Caco-2 (cell line): ENCODE results near the gene SHANK3. TPM values are rescaled to one million over a fixed set of nuclear protein-coding genes. Genes with fewer than 3 reads are reported as not detected.

Source experiments
- BruUV-seq: library from RNA; stranded (reverse); fragments of 400-500 nt; replicated peaks from 2 replicates; lab custom pipeline; 2021; lab: Mats Ljungman, UMichigan
- CTCF ChIA-PET: fragments of 300-600 bp; sonication (Branson Sonifier 250); formaldehyde crosslinking; loops from one replicate; lab custom pipeline; 2022; ENCODE audit warnings: antibody characterized with exemption; lab: Charles Lee
- POLR2A ChIA-PET: fragments of 300-600 bp; sonication (Branson Sonifier 250); formaldehyde crosslinking; loops from one replicate; lab custom pipeline; 2022; ENCODE audit warnings: antibody characterized with exemption; lab: Charles Lee
- DNase-seq, 2 experiments: peaks; one replicate each; pipeline versions ENCODE4 v3.0.0 to v3.0.0-alpha.2; 2020 to 2022
- H3K27me3 ChIP-seq: replicated peaks from 2 replicates; pipeline ENCODE4 v1.6.0; 2011; ENCODE audit warnings: low read length; ENCODE audit not compliant: control insufficient read depth, insufficient read depth
- H3K36me3 ChIP-seq: 2 replicates; pipeline ENCODE4 v1.5.1; 2011; ENCODE audit warnings: low read length; ENCODE audit not compliant: control insufficient read depth, insufficient read depth
- H3K4me1 ChIP-seq: fragments of 250-450 bp; sonication (Bioruptor Pico); 2 replicates; pipeline ENCODE4 v1.5.1; 2020; ENCODE audit warnings: mild to moderate bottlenecking
- H3K4me3 ChIP-seq: 2 replicates; pipeline ENCODE4 v1.5.1; 2011; ENCODE audit warnings: low read depth, mild to moderate bottlenecking, control low read depth, low read length
- H3K9me3 ChIP-seq: fragments of 250-450 bp; sonication (Bioruptor Pico); 2 replicates; pipeline ENCODE4 v1.5.1; 2020; ENCODE audit warnings: mild to moderate bottlenecking, moderate library complexity
- H3K27ac Mint-ChIP-seq: one replicate; pipeline ENCODE4 v1.8.0; 2022; ENCODE audit warnings: mixed read lengths; ENCODE audit not compliant: unreplicated experiment
- H3K27me3 Mint-ChIP-seq: one replicate; pipeline ENCODE4 v1.8.0; 2022; ENCODE audit warnings: mixed read lengths; ENCODE audit not compliant: insufficient read depth, unreplicated experiment
- H3K36me3 Mint-ChIP-seq: one replicate; pipeline ENCODE4 v1.8.0; 2022; ENCODE audit warnings: mild to moderate bottlenecking, mixed read lengths; ENCODE audit not compliant: insufficient read depth, unreplicated experiment
- H3K4me1 Mint-ChIP-seq: one replicate; pipeline ENCODE4 v1.8.0; 2022; ENCODE audit warnings: low read depth, mixed read lengths; ENCODE audit not compliant: unreplicated experiment
- H3K4me3 Mint-ChIP-seq: one replicate; pipeline ENCODE4 v1.8.0; 2022; ENCODE audit warnings: mild to moderate bottlenecking, moderate library complexity, mixed read lengths; ENCODE audit not compliant: unreplicated experiment
- H3K9me3 Mint-ChIP-seq: one replicate; pipeline ENCODE4 v1.8.0; 2022; ENCODE audit warnings: mixed read lengths; ENCODE audit not compliant: unreplicated experiment
- CTCF ChIP-seq, 2 experiments: fragments of 200-600 bp in 1 of 2; IDR thresholded peaks; 1 replicate in 1 of 2; 2 replicates in 1 of 2; pipeline versions ENCODE4 v1.5.1 to v1.8.0; 2011 to 2022; ENCODE audit warnings: antibody characterized with exemption in 1 of 2, control low read depth in 1 of 2, inconsistent platforms in 1 of 2, low read depth in 1 of 2, low read length in 1 of 2, mild to moderate bottlenecking in 1 of 2, moderate library complexity in 1 of 2; ENCODE audit not compliant: insufficient read depth in 1 of 2, severe bottlenecking in 1 of 2, unreplicated experiment in 1 of 2
- intact Hi-C: fragments of 100-400 bp; cut with micrococcal nuclease; formaldehyde crosslinking; loops from one replicate; pipeline ENCODE4 v1.10.0; 2022; ENCODE audit not compliant: unreplicated experiment
- total RNA-seq: library from RNA; stranded (reverse); gene quantifications from 2 replicates; pipeline ENCODE4 v1.2.3, GENCODE V29; 2022

SHANK3 gene
- total RNA-seq, 1 experiment from 2014 or later: 4.3 TPM

GRCh38 chr22:50627642-50628542 is 44.7 kb upstream of the SHANK3 start, which contains the start of gene ARSA:
Gene ARSA (minus strand): TSS chr22:50628152. CDS start chr22:50627779, 373 bp downstream.
- Mint-ChIP-seq H3K9me3 (no peaks in the 10 kb centered on the region), H3K36me3 (no peaks in the 10 kb centered on the region), H3K4me3 (peak within 1 kb of the TSS; percentile 77), H3K27ac (peak within 1 kb of the TSS; percentile 58), H3K27me3 (no peaks in the 10 kb centered on the region), H3K4me1 (peaks cover 10% of the 10 kb centered on the region)
- ChIA-PET POLR2A (interaction anchor here (0.5 to 1.0 kb wide), 4 partner anchors 46 to 120 kb away, joined by 3 to 5 read pairs (median 3); partner anchors contain the start of genes LMF2 and NCAPH2), CTCF (interaction anchor here (0.5 to 1.4 kb wide), 9 partner anchors 12 to 598 kb away, joined by 3 to 9 read pairs (median 3); partner anchors contain the start of genes CHKB, SCO2 and SYCE3)
- peak; percentile 24 to 70 for TF ChIP-seq CTCF (IDR thresholded peaks at IDR 0.05; ENCODE audit: insufficient read depth in 1 of 2, low read depth in 1 of 2, low read length in 1 of 2, severe bottlenecking in 1 of 2, unreplicated experiment in 1 of 2)
- H3K36me3 ChIP-seq: no peaks in the 10 kb centered on the region; the same call in 1 of the 2 replicates
- no TSS peak for BruUV-seq
- peaks cover 17% of the 10 kb centered on the region for H3K4me1 ChIP-seq
- DNase-seq: peak; percentile 80 to 83
- no peaks in the 10 kb centered on the region for H3K27me3 ChIP-seq
- intact Hi-C loops: loop anchor here (2.0 kb wide), 1 partner anchor 63 kb away; no protein-coding TSS in a partner anchor
- H3K4me3 ChIP-seq: peak within 1 kb of the TSS; percentile 72
- H3K9me3 ChIP-seq: no peaks in the 10 kb centered on the region

GRCh38 chr22:50628543-50629134 is 44.0 kb upstream of the SHANK3 start:
- no peaks in the 10 kb centered on the region for H3K27me3 Mint-ChIP-seq
- ChIA-PET CTCF (interaction anchor here (0.7 to 1.4 kb wide), 7 partner anchors 12 to 226 kb away, joined by 3 to 9 read pairs (median 3); partner anchors contain the start of genes CHKB, SCO2 and SYCE3), POLR2A (interaction anchor here (0.6 to 1.0 kb wide), 3 partner anchors 46 to 121 kb away, joined by 3 read pairs; partner anchors contain the start of genes LMF2 and NCAPH2)
- Histone ChIP-seq H3K27me3 (no peaks in the 10 kb centered on the region), H3K4me3 (peak overlapping the region; percentile 72), H3K36me3 (no peaks in the 10 kb centered on the region; the same call in 1 of the 2 replicates), H3K4me1 (peaks cover 13% of the 10 kb centered on the region), H3K9me3 (no peaks in the 10 kb centered on the region)
- peak overlapping the region; percentile 58 for H3K27ac Mint-ChIP-seq
- BruUV-seq: no TSS peak
- DNase-seq: no peak
- H3K4me1 Mint-ChIP-seq: peaks cover 10% of the 10 kb centered on the region
- no peaks in the 10 kb centered on the region for H3K36me3 Mint-ChIP-seq
- intact Hi-C loops: loop anchor here (2.0 kb wide), 1 partner anchor 62 kb away; no protein-coding TSS in a partner anchor
- H3K4me3 Mint-ChIP-seq: peak overlapping the region; percentile 77
- no peak for TF ChIP-seq CTCF (IDR thresholded peaks at IDR 0.05; ENCODE audit: insufficient read depth in 1 of 2, low read depth in 1 of 2, low read length in 1 of 2, severe bottlenecking in 1 of 2, unreplicated experiment in 1 of 2)
- no peaks in the 10 kb centered on the region for H3K9me3 Mint-ChIP-seq

GRCh38 chr22:50630376-50630775 is 42.2 kb upstream of the SHANK3 start:
- Mint-ChIP-seq H3K27ac (no peak overlapping the region), H3K4me1 (peaks cover 10% of the 10 kb centered on the region), H3K36me3 (no peaks in the 10 kb centered on the region), H3K4me3 (no peak overlapping the region), H3K9me3 (no peaks in the 10 kb centered on the region), H3K27me3 (no peaks in the 10 kb centered on the region)
- H3K9me3 ChIP-seq: no peaks in the 10 kb centered on the region
- H3K4me1 ChIP-seq: peaks cover 8% of the 10 kb centered on the region
- H3K36me3 ChIP-seq: no peaks in the 10 kb centered on the region; the same call in 1 of the 2 replicates
- intact Hi-C loops: no loop called here
- CTCF ChIA-PET: no interaction called here
- no peak for DNase-seq
- BruUV-seq: no TSS peak
- no peaks in the 10 kb centered on the region for H3K27me3 ChIP-seq
- H3K4me3 ChIP-seq: no peak overlapping the region
- no peak for TF ChIP-seq CTCF (IDR thresholded peaks at IDR 0.05; ENCODE audit: insufficient read depth in 1 of 2, low read depth in 1 of 2, low read length in 1 of 2, severe bottlenecking in 1 of 2, unreplicated experiment in 1 of 2)
- POLR2A ChIA-PET: no interaction called here
